ENCODE measurements around the gene TACR1. TPM values are rescaled to one million over a fixed set of nuclear protein-coding genes. Genes with fewer than 3 reads are reported as not detected.
"Not testable (repeated sequence)": the region's sequence is repeated elsewhere in the genome, so short reads cannot be mapped to it uniquely, and the experiment has no call there.

Gene TACR1
- total and polyA plus RNA-seq, 4 experiments from 2014 or later, result 0.11 TPM; not detected in 3

DNA sequence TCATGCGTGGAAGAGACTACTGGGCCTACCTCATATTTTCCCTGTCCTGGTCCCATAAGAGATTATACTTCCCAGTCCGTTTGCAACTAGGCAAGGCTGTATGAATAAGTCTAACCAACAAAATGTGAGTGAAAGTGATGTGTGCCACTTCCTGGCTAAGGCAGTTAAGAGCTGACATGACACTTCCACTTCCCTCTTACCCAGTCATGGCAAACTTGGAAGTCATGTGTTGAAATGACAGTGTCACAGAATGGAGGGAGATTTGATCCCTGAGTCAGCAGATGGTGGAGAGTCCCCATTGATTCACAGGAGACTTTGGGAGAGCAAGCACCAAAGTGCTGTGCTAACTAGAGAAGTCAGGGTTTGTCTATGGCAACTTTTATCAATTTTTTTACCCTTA is 36.4 kb downstream of the TACR1 start:
- POLR2A ChIA-PET (ENCODE audit: partially characterized antibody), result no interaction called here
- H3K27me3 Mint-ChIP-seq, result peaks cover 2 to 3% of the 10 kb centered on the region in 2 donors
- intact Hi-C loops (cut with micrococcal nuclease), result no loop called here
- no peak for DNase-seq
- CTCF ChIA-PET (ENCODE audit: partially characterized antibody), result no interaction called here
- no peaks in the 10 kb centered on the region for H3K9me3 ChIP-seq (ENCODE audit: control insufficient read depth in 1 of 2, low read length in 2 of 2)
- no peaks in the 10 kb centered on the region for H3K36me3 Mint-ChIP-seq
- H3K4me3 Mint-ChIP-seq, result no peak overlapping the region
- no peaks in the 10 kb centered on the region for H3K36me3 ChIP-seq (ENCODE audit: insufficient read depth, low read length)
- H3K27ac Mint-ChIP-seq, result no peak overlapping the region
- H3K4me3 ChIP-seq (ENCODE audit: low read length in 2 of 2), result no peak overlapping the region
- no peaks in the 10 kb centered on the region for H3K4me1 ChIP-seq (ENCODE audit: insufficient read depth, low read length)
- no peaks in the 10 kb centered on the region for H3K9me3 Mint-ChIP-seq
- no peak overlapping the region for H3K27ac ChIP-seq (ENCODE audit: low read depth, low read length)
- no peaks in the 10 kb centered on the region for H3K4me1 Mint-ChIP-seq
- H3K27me3 ChIP-seq (ENCODE audit: insufficient read depth, low read length), result no peaks in the 10 kb centered on the region

DNA sequence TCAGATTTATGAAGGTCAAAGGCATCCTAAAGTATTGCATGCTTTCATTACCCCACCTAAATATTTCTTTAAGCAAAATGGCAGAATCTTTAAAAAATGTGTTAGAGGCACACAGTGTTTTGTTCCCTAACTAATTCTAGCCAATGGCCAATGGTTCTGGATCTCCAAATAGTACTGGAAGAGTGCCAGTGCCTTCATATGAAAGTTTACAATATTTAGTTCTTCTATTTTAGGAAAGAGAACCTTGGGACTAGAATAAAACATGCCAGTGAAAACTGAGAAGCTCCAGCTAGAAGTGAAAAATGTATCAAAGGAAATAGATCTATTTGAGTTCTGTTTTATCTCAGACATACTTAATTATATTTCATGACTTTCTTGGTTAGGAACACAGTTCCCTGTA is 37.1 kb downstream of the TACR1 start:
- Histone ChIP-seq H3K4me3 (ENCODE audit: low read length in 2 of 2) (no peak overlapping the region), H3K9me3 (ENCODE audit: control insufficient read depth in 1 of 2, low read length in 2 of 2) (no peaks in the 10 kb centered on the region), H3K27ac (ENCODE audit: low read depth, low read length) (no peak overlapping the region), H3K27me3 (ENCODE audit: insufficient read depth, low read length) (no peaks in the 10 kb centered on the region), H3K4me1 (ENCODE audit: insufficient read depth, low read length) (no peaks in the 10 kb centered on the region), H3K36me3 (ENCODE audit: insufficient read depth, low read length) (no peaks in the 10 kb centered on the region)
- Mint-ChIP-seq H3K27ac (no peak overlapping the region), H3K4me3 (no peak overlapping the region), H3K9me3 (no peaks in the 10 kb centered on the region), H3K4me1 (no peaks in the 10 kb centered on the region), H3K27me3 (peaks cover 2 to 3% of the 10 kb centered on the region in 2 donors), H3K36me3 (no peaks in the 10 kb centered on the region)
- POLR2A ChIA-PET (ENCODE audit: partially characterized antibody), result no interaction called here
- CTCF ChIA-PET (ENCODE audit: partially characterized antibody), result no interaction called here
- intact Hi-C loops (cut with micrococcal nuclease), result no loop called here
- DNase-seq, result no peak

DNA sequence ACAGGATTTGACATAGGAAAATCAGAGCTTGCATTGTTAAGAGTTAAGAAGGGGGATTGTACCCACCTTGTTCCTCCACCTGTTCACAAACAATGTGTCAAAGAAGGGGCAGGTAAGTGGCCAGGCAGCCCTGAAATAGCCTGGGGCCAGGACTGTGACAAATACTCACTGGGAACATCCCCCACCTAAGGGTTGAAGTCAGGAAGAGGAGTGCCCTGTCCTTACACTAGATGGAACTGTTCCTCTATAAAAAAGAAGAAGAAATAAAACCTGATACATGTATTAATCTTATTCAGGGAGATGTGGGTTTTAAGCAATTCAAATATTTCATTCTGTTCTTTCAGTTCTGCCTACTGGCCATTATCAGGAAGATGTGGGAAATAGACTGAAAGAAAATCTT is 41.9 kb downstream of the TACR1 start:
- POLR2A ChIA-PET (ENCODE audit: partially characterized antibody), result no interaction called here
- no peaks in the 10 kb centered on the region for H3K36me3 ChIP-seq (ENCODE audit: insufficient read depth, low read length)
- Mint-ChIP-seq H3K4me3 (no peak overlapping the region), H3K4me1 (no peaks in the 10 kb centered on the region), H3K27me3 (peaks cover 0 to 2% of the 10 kb centered on the region in 2 donors), H3K36me3 (no peaks in the 10 kb centered on the region), H3K9me3 (peaks cover 0 to 3% (median 0%) of the 10 kb centered on the region in 8 donors), H3K27ac (no peak overlapping the region)
- H3K4me3 ChIP-seq (ENCODE audit: low read length in 2 of 2), result no peak overlapping the region
- intact Hi-C loops (cut with micrococcal nuclease), result no loop called here
- H3K4me1 ChIP-seq (ENCODE audit: insufficient read depth, low read length), result no peaks in the 10 kb centered on the region
- CTCF ChIA-PET (ENCODE audit: partially characterized antibody), result no interaction called here
- no peaks in the 10 kb centered on the region for H3K9me3 ChIP-seq (ENCODE audit: control insufficient read depth in 1 of 2, low read length in 2 of 2)
- no peak for DNase-seq
- no peak overlapping the region for H3K27ac ChIP-seq (ENCODE audit: low read depth, low read length)
- H3K27me3 ChIP-seq (ENCODE audit: insufficient read depth, low read length), result no peaks in the 10 kb centered on the region

DNA sequence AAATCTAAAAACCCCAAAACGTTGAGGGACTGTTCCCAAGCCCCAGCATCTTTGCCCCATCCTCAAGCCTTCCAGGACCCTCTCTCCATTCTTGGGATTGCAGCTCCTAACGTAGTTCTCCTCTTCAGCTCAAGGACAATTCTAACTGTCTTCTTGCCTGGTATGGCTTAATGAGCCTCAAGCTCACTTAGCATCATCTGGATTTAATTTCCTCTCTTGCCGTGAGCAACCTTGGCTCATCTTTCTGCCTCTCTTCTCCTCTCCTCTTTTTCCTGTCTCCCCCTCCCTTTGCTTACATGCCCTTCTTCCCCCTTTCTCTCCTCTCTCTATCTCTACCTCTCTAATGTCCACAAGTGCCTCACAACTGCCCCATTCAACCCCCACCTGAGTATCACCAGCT is 44.2 kb downstream of the TACR1 start:
- H3K4me1 ChIP-seq (ENCODE audit: insufficient read depth, low read length), result no peaks in the 10 kb centered on the region
- intact Hi-C loops (cut with micrococcal nuclease), result no loop called here
- ChIA-PET CTCF (ENCODE audit: partially characterized antibody) (interaction anchor here (0.9 kb wide), 1 partner anchor 16 kb away, joined by 5 read pairs; no protein-coding TSS in a partner anchor), POLR2A (ENCODE audit: partially characterized antibody) (no interaction called here)
- no peaks in the 10 kb centered on the region for H3K36me3 Mint-ChIP-seq
- no peak overlapping the region for H3K4me3 ChIP-seq (ENCODE audit: low read length in 2 of 2)
- no peak overlapping the region for H3K27ac ChIP-seq (ENCODE audit: low read depth, low read length)
- H3K4me1 Mint-ChIP-seq, result no peaks in the 10 kb centered on the region
- H3K27ac Mint-ChIP-seq, result no peak overlapping the region
- no peaks in the 10 kb centered on the region for H3K9me3 ChIP-seq (ENCODE audit: control insufficient read depth in 1 of 2, low read length in 2 of 2)
- no peak for DNase-seq
- H3K9me3 Mint-ChIP-seq, result peaks cover 0 to 12% (median 5%) of the 10 kb centered on the region in 8 donors
- no peak overlapping the region for H3K4me3 Mint-ChIP-seq
- peaks cover 0 to 2% of the 10 kb centered on the region in 2 donors for H3K27me3 Mint-ChIP-seq
- H3K36me3 ChIP-seq (ENCODE audit: insufficient read depth, low read length), result no peaks in the 10 kb centered on the region
- no peaks in the 10 kb centered on the region for H3K27me3 ChIP-seq (ENCODE audit: insufficient read depth, low read length)

DNA sequence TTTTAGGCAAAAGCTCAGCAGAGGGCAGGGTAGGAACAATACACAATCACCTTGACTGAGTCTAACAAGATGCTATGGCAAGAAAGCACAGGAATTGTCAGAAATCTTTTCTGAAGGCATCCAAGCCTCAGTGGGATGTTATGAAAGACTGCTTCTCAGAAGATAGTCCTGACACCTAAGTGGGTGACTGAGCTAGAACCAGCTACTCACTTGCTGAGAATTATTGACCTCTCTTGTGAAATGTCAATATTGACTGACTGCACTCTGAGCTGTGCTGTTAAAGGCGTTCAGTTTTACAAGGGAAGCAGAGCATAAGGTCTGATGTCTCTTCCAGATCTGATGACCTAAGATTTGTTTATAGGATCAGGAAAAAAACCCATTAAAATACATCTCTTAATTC is 46.1 kb downstream of the TACR1 start:
- Histone ChIP-seq H3K27ac (ENCODE audit: low read depth, low read length) (no peak overlapping the region), H3K36me3 (ENCODE audit: insufficient read depth, low read length) (no peaks in the 10 kb centered on the region), H3K9me3 (ENCODE audit: control insufficient read depth in 1 of 2, low read length in 2 of 2) (no peaks in the 10 kb centered on the region), H3K27me3 (ENCODE audit: insufficient read depth, low read length) (no peaks in the 10 kb centered on the region), H3K4me3 (ENCODE audit: low read length in 2 of 2) (no peak overlapping the region), H3K4me1 (ENCODE audit: insufficient read depth, low read length) (no peaks in the 10 kb centered on the region)
- intact Hi-C loops (cut with micrococcal nuclease), result no loop called here
- ChIA-PET CTCF (ENCODE audit: partially characterized antibody) (no interaction called here), POLR2A (ENCODE audit: partially characterized antibody) (no interaction called here)
- Mint-ChIP-seq H3K36me3 (peaks cover 0 to 3% of the 10 kb centered on the region in 2 donors), H3K4me3 (no peak overlapping the region), H3K9me3 (peaks cover 0 to 20% (median 5%) of the 10 kb centered on the region in 8 donors), H3K27me3 (no peaks in the 10 kb centered on the region), H3K27ac (no peak overlapping the region), H3K4me1 (no peaks in the 10 kb centered on the region)
- no peak for DNase-seq

DNA sequence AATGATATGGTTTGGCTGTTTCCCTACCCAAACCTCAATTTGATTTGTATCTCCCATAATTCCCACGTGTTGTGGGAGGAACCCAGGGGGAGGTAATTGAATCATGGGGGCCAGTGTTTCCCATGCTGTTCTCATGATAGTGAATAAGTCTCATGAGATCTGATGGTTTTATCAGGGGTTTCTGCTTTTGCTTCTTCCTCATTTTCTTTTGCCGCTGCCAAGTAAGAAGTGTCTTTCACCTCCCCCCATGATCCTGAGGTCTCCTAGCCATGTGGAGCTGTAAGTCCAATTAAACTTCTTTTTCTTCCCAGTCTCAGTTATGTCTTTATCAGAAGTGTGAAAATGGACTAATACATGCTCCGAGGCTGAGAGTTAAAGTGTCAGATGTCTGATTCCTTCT is 47.1 kb downstream of the TACR1 start:
- not testable (repeated sequence) for H3K27me3 ChIP-seq (ENCODE audit: insufficient read depth, low read length)

DNA sequence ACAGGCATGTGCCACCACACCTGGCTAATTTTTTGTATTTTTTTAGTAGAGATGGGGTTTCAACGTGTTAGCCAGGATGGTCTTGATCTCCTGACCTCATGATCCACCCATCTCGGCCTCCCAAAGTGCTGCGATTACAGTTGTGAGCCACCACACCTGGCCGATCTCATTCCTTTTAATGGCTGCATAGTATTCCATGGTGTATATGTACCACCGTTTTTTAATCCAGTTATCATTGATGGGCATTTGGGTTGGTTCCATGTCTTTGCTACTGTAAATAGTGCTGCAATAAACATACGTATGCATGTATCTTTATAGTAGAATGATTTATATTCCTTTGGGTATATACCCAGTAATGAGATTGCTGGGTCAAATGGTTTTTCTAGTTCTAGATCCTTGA is 51.4 kb downstream of the TACR1 start:
- H3K4me3 Mint-ChIP-seq; CTCF ChIA-PET (ENCODE audit: partially characterized antibody); H3K36me3 Mint-ChIP-seq; H3K4me3 ChIP-seq (ENCODE audit: low read length in 2 of 2); DNase-seq; H3K4me1 ChIP-seq (ENCODE audit: insufficient read depth, low read length); H3K27me3 Mint-ChIP-seq; H3K27ac ChIP-seq (ENCODE audit: low read depth, low read length); H3K36me3 ChIP-seq (ENCODE audit: insufficient read depth, low read length); intact Hi-C loops (cut with micrococcal nuclease); POLR2A ChIA-PET (ENCODE audit: partially characterized antibody); H3K4me1 Mint-ChIP-seq; H3K9me3 ChIP-seq (ENCODE audit: control insufficient read depth in 1 of 2, low read length in 2 of 2); H3K27ac Mint-ChIP-seq; H3K27me3 ChIP-seq (ENCODE audit: insufficient read depth, low read length): not testable (repeated sequence)
- H3K9me3 Mint-ChIP-seq, result peaks cover 0 to 20% (median 5%) of the 10 kb centered on the region in 8 donors

More for the DNA sequence above, 47.1 kb downstream of the TACR1 start:
- H3K36me3 ChIP-seq (ENCODE audit: insufficient read depth, low read length); H3K4me3 Mint-ChIP-seq; H3K27ac ChIP-seq (ENCODE audit: low read depth, low read length); intact Hi-C loops (cut with micrococcal nuclease); H3K27me3 Mint-ChIP-seq; H3K9me3 ChIP-seq (ENCODE audit: control insufficient read depth in 1 of 2, low read length in 2 of 2); H3K4me1 ChIP-seq (ENCODE audit: insufficient read depth, low read length); CTCF ChIA-PET (ENCODE audit: partially characterized antibody); H3K27ac Mint-ChIP-seq; DNase-seq; H3K36me3 Mint-ChIP-seq; H3K4me3 ChIP-seq (ENCODE audit: low read length in 2 of 2); POLR2A ChIA-PET (ENCODE audit: partially characterized antibody); H3K4me1 Mint-ChIP-seq: not testable (repeated sequence)
- peaks cover 0 to 20% (median 6%) of the 10 kb centered on the region in 8 donors for H3K9me3 Mint-ChIP-seq

Measured in CD4-positive, alpha-beta memory T cell (primary cell).